Transverse colon (tissue), 4 donors: ENCODE data around the gene FOLR1. TPM values are rescaled to one million over a fixed set of nuclear protein-coding genes. Genes with fewer than 3 reads are reported as not detected.

ENCODE experiments used
- DNase-seq: peaks from one replicate; pipeline ENCODE4 v3.0.0-alpha.2; 2019
- H3K27ac ChIP-seq, 4 donors: fragments of 200-600 bp; sonication (generic); 2 replicates each; pipeline ENCODE4 v1.5.1; 2016 to 2018; ENCODE audit warnings: inconsistent platforms in 4 of 4
- H3K27me3 ChIP-seq: fragments of 200-600 bp; sonication (generic); 2 replicates; pipeline ENCODE4 v1.5.1; 2017; ENCODE audit warnings: inconsistent platforms
- H3K36me3 ChIP-seq, 4 donors: fragments of 200-600 bp; sonication (generic); 2 replicates each; pipeline ENCODE4 v1.5.1; 2017 to 2019; ENCODE audit warnings: inconsistent platforms in 4 of 4
- H3K4me1 ChIP-seq, 4 donors: fragments of 200-600 bp; sonication (generic); 2 replicates each; pipeline ENCODE4 v1.5.1; 2017 to 2020; ENCODE audit warnings: inconsistent platforms in 4 of 4
- H3K4me3 ChIP-seq, 4 donors: fragments of 200-600 bp; sonication (generic); 1 replicate in 1 of 4; 2 replicates in 3 of 4; pipeline versions ENCODE4 v1.5.1 to v1.6.1; 2017 to 2019; ENCODE audit warnings: inconsistent platforms in 4 of 4
- H3K9me3 ChIP-seq, 2 donors: fragments of 200-600 bp; sonication (generic); 2 replicates each; pipeline ENCODE4 v1.5.1; 2017 to 2019; ENCODE audit warnings: inconsistent platforms in 2 of 2
- EP300 ChIP-seq: sonication (generic); formaldehyde crosslinking; IDR thresholded peaks from one replicate; pipeline ENCODE4 v1.6.1; 2017; ENCODE audit warnings: antibody characterized with exemption, low read depth
- POLR2A ChIP-seq: fragments of 450-650 bp; IDR thresholded peaks from one replicate; pipeline ENCODE4 v1.6.1; 2016; ENCODE audit warnings: antibody characterized with exemption, mild to moderate bottlenecking, moderate library complexity
- POLR2AphosphoS5 ChIP-seq, 3 donors: sonication (generic); formaldehyde crosslinking; IDR thresholded peaks; one replicate each; pipeline ENCODE4 v1.6.1; 2016; ENCODE audit warnings: antibody characterized with exemption in 3 of 3
- WGBS, 2 donors: methylation state at CpG; one replicate each; pipeline ENCODE4 v1.1.5; 2018; ENCODE audit warnings: low coverage in 1 of 2; 5-methylcytosine and 5-hydroxymethylcytosine counted together
- in situ Hi-C, 4 donors: fragments of 200-750 bp; cut with MboI; loops; one replicate each; pipeline versions ENCODE4 v1.15.0 to v1.15.1; 2017; ENCODE audit warnings: low sequenced_read_pairs in 3 of 4, low pct_ligation_motif_present in 1 of 4, low pct_unique_long_range_greater_than_20kb in 1 of 4
- intact Hi-C: fragments of 100-400 bp; cut with DNase I; formaldehyde crosslinking; loops from one replicate; pipeline ENCODE4 v1.15.1; 2023; ENCODE audit warnings: low total_unique reads
- total RNA-seq, 4 donors: library from RNA; depleted of rRNA; stranded (reverse); fragments of >200 nt; gene quantifications; one replicate each; pipeline ENCODE4 v1.1.0, GENCODE V29; 2016
- TF ChIP-seq, protein P1 (sequence below), 5 experiments: fragments of 200-600 bp in 3 of 5; fragments of 450-650 bp in 2 of 5; sonication (generic) in 3 of 5; IDR thresholded peaks; 1 replicate in 2 of 5; 2 replicates in 3 of 5; pipeline ENCODE4 v1.5.1; 2016 to 2017; ENCODE audit warnings: antibody characterized with exemption in 5 of 5, inconsistent platforms in 3 of 5, mild to moderate bottlenecking in 2 of 5, moderate library complexity in 1 of 5

The FOLR1 gene
- total RNA-seq, 4 donors from 2014 or later, result not detected

DNA sequence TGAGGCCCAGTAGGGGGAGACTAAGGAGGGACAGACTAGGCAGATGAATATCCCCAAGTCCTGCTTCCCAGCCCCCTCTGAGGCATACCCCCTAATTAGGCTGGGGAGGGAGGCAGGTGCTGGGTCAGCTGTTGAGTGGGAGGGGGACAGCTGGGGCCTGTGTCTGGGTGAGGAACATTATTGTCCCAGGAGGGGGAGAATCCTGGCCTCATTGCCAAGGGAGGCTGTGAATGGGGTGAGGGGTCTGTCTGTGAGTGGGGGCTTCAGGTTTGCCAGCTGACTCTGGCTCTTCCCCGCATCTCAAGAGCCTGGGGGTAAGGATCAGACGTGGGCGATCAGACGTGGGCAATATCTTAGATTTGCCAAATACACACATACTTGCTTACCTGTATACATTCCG lies 34.8 kb downstream of the FOLR1 start:
- DNase-seq, result no peak
- WGBS, 2 donors, result 77% methylated on average over 5 of the region's 5 CpGs; no CpG with 5 or more reads in 1 of the 2 donors
- no peaks in the 10 kb centered on the region for H3K9me3 ChIP-seq
- peaks cover 5 to 27% (median 22%) of the 10 kb centered on the region in 4 donors for H3K4me1 ChIP-seq
- in situ Hi-C loops (no loop called here), intact Hi-C loops (no loop called here)
- H3K4me3 ChIP-seq, result no peak overlapping the region
- H3K27ac ChIP-seq, result no peak overlapping the region
- TF ChIP-seq EP300 (no peak), POLR2AphosphoS5 (IDR thresholded peaks at IDR 0.05) (no peak), POLR2A (no peak)
- TF ChIP-seq, protein P1, sequence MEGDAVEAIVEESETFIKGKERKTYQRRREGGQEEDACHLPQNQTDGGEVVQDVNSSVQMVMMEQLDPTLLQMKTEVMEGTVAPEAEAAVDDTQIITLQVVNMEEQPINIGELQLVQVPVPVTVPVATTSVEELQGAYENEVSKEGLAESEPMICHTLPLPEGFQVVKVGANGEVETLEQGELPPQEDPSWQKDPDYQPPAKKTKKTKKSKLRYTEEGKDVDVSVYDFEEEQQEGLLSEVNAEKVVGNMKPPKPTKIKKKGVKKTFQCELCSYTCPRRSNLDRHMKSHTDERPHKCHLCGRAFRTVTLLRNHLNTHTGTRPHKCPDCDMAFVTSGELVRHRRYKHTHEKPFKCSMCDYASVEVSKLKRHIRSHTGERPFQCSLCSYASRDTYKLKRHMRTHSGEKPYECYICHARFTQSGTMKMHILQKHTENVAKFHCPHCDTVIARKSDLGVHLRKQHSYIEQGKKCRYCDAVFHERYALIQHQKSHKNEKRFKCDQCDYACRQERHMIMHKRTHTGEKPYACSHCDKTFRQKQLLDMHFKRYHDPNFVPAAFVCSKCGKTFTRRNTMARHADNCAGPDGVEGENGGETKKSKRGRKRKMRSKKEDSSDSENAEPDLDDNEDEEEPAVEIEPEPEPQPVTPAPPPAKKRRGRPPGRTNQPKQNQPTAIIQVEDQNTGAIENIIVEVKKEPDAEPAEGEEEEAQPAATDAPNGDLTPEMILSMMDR (IDR thresholded peaks at IDR 0.05), result no peak
- peaks cover 0 to 31% (median 9%) of the 10 kb centered on the region in 4 donors for H3K36me3 ChIP-seq
- H3K27me3 ChIP-seq, result no peaks in the 10 kb centered on the region

DNA sequence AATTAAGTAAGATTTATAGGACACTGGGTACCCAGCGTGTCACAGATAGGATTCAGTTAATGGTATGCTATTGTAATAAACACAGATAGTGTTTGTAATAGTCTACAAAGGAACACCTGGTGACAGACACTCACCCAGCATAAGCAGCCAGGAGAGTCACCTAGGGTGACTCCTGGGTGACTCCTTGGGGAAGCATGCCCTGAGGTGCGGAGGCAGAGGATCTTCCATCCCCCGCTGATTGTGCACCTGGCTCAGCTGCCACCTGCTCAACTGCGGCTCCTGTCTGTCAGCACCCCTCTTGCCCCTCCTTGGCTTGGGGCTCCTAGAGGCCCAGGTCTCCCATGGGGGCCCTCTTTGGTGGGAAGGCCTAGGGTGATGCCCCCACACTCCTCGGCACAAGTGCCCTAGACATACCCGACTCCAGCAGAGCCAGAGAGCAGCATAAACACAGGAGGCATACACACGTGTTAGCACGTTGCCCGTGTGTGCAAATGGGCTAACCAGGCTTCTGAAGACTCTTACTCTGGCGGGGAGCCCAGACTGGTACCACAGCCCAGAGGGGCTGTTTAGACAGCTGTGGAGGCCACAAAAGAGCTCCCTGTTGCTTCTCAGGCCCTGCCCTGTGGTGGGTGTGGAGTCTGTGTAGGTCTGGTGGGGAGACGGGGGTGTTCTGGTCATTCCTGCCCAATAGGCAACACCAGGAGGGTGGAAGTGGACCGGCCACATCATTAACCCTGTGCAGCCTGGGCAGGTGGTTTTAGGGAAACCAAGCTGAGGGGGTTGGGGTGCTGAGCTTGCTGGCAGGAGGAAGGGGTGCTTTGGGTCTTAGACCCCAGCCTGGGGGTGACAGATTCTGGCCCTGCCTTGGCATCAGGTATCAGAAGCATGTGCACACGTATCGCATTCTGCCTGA lies 35.6 kb downstream of the FOLR1 start:
- H3K4me1 ChIP-seq, result peaks cover under 1 to 21% (median 16%) of the 10 kb centered on the region in 4 donors
- TF ChIP-seq POLR2A, result no peak
- TF ChIP-seq, protein P1 (IDR thresholded peaks at IDR 0.05), result no peak
- no peak for TF ChIP-seq POLR2AphosphoS5 (IDR thresholded peaks at IDR 0.05)
- TF ChIP-seq EP300, result no peak
- H3K4me3 ChIP-seq, result no peak overlapping the region
- H3K27ac ChIP-seq, result no peak overlapping the region
- WGBS, 2 donors, result 70 to 79% methylated on average over 1 to 14 of the region's 14 CpGs
- H3K27me3 ChIP-seq, result no peaks in the 10 kb centered on the region
- DNase-seq, result no peak
- intact Hi-C loops, result no loop called here
- peaks cover 0 to 37% (median 11%) of the 10 kb centered on the region in 4 donors for H3K36me3 ChIP-seq
- in situ Hi-C loops, result no loop called here
- no peaks in the 10 kb centered on the region for H3K9me3 ChIP-seq

DNA sequence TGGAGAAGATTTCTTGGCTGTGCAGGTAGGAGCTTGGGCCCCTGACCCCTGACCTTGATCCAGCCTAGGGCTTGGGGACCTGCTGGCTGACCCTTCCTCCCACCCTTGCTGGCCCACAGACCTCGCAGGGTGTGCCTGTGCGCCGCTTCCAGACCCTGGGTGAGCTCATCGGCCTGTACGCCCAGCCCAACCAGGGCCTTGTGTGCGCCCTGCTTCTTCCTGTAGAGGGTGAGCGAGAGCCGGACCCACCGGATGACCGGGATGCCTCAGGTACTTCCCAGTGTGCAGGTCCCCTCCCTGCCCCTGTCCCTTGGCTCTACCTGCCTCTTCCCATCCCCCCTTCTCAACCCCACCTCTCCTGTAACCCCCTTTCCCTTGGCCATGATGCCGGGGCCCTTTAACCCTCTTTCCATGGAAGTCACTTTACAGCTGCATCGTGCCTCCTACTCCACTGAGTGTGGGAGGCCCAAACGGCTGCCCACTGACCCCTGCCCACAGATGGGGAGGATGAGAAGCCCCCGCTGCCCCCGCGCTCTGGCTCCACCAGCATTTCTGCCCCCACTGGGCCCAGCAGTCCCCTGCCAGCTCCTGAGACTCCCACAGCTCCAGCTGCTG lies 36.4 kb downstream of the FOLR1 start:
- Histone ChIP-seq H3K9me3 (no peaks in the 10 kb centered on the region), H3K27me3 (no peaks in the 10 kb centered on the region), H3K27ac (no peak overlapping the region), H3K4me3 (no peak overlapping the region), H3K4me1 (peaks cover 0 to 18% (median 14%) of the 10 kb centered on the region in 4 donors), H3K36me3 (peaks cover 0 to 42% (median 11%) of the 10 kb centered on the region in 4 donors)
- TF ChIP-seq, protein P1 (IDR thresholded peaks at IDR 0.05), result no peak
- no peak for TF ChIP-seq POLR2A
- no peak for DNase-seq
- WGBS, 2 donors, result 82 to 92% methylated on average over 6 to 16 of the region's 16 CpGs
- in situ Hi-C loops (no loop called here), intact Hi-C loops (no loop called here)

DNA sequence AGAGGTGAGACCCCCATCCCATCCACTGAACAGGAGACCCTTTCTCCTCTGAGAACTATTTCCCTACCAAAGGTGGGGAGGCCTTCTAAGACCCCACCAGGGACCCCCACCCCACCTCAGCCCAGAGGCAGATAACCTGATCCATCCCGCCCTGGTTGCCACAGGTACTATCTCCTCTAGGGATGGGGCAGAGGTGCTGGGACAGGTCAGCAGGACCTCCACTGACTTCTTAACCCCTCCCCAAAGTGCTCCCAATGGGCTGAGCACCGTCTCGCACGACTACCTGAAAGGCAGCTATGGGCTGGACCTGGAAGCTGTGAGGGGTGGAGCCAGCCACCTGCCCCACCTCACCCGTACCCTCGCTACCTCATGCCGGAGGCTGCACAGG lies 36.9 kb downstream of the FOLR1 start:
- Histone ChIP-seq H3K4me3 (no peak overlapping the region), H3K27ac (no peak overlapping the region), H3K36me3 (peaks cover 0 to 47% (median 11%) of the 10 kb centered on the region in 4 donors), H3K27me3 (no peaks in the 10 kb centered on the region), H3K9me3 (no peaks in the 10 kb centered on the region), H3K4me1 (peaks cover 0 to 18% (median 14%) of the 10 kb centered on the region in 4 donors)
- whole genome bisulfite sequencing, 2 donors, result 90% methylated on average over 7 of the region's 7 CpGs; no CpG with 5 or more reads in 1 of the 2 donors
- in situ Hi-C loops, result no loop called here
- TF ChIP-seq EP300 (no peak), POLR2AphosphoS5 (IDR thresholded peaks at IDR 0.05) (no peak), POLR2A (no peak)
- TF ChIP-seq, protein P1 (IDR thresholded peaks at IDR 0.05), result no peak
- no peak for DNase-seq
- intact Hi-C loops, result no loop called here
